COLO668 (cell line): ENCODE measurements around the gene FAM227A.
A peak's percentile ranks its signal among the peaks of the same experiment; 100 is the strongest.
"Not testable (repeated sequence)": the region's sequence is repeated elsewhere in the genome, so short reads cannot be mapped to it uniquely, and the experiment has no call there.

Experiments used
- DNase-seq: peaks from one replicate; lab custom pipeline; 2025; ENCODE audit not compliant: unreplicated experiment; lab: John Stamatoyannopoulos, UW

FAM227A gene

GRCh38 chr22:38612217-38613006 lies 43.8 kb downstream of the FAM227A start:
- DNase-seq = no peak

DNA sequence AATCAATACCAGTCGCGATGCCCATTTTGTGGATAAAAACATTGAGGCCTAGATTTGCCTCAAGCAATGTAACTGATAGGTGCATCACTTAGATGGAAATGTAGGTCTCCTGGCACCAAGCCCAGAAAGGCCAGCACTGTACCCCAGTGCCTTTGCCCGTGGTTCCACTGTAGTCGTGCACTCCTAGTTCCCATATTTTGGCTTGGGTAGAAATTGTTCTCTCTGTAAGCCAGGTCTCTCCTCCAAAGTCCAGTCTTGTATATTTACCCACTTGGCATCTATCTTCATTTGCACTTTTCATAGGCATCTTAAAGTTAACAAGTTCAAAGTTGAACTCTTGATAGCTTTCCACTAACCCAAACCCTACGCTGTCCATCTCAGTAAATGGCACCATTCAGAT lies 44.6 kb downstream of the FAM227A start:
- DNase-seq = no peak

GRCh38 chr22:38610234-38610633 lies 46.0 kb downstream of the FAM227A start:
- DNase-seq = no peak

GRCh38 chr22:38608992-38609750 lies 47.0 kb downstream of the FAM227A start:
- no peak for DNase-seq

DNA sequence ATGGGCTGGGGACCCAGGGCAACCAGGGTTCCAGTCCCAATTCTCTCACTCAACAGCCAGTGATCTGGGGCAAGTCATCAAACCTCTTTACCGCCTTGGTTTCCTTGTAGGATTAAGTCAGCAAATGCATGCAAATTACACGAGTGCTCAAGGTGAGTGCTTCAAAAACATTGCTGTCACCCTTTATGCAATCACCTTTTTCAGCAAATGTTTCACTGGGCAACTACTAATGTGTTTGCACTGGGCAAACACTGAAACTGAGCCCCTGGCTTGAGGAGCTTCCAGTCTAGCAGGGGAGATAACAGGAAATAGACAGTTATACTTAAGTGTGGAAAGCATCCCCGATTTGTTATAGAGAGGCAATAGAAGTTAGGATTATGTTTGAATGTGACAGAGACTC lies 48.5 kb downstream of the FAM227A start:
- no peak for DNase-seq

DNA sequence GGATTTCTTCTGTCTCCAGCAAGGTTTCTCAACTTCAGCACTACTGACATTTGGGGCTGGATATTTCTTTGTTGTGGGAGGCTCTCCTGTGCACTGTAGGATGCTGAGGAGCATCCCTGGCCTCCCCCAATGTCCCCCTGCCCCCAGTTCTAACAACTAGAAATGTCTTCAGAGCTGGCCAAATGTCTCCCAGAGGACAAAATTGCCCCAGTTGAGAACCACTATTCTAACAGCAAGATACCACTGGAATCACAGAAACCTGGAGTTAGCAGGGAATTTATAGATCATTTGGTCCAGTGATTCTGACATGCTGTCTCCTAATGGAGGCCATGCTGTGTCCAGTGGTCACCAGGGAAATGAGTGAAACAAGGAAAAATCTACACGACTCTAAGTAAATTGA lies 54.0 kb downstream of the FAM227A start:
- no peak for DNase-seq

- no peak for DNase-seq
These were observed 54.9 kb downstream of the FAM227A start for GRCh38 chr22:38601221-38601764.

- DNase-seq = no peak
These were observed 56.7 kb downstream of the FAM227A start for GRCh38 chr22:38599466-38599865.

DNA sequence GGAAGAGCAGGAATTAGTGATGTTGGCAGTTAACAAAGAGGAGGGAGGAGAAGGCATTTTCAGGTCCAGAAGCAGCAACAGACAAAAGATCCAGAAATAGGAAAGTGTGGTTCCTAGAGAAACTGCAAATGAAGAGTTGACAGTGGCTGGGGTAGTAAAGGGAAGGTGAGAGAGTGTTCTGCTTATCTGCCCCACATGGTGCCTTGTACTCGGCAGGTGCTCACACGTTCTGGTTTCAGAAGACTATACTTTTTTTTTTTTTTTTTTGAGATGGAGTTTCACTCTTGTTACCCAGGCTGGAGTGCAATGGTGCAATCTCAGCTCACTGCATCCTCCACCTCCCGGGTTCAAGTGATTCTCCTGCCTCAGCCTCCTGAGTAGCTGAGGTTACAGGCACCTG lies 73.3 kb downstream of the FAM227A start:
- DNase-seq = not testable (repeated sequence)

DNA sequence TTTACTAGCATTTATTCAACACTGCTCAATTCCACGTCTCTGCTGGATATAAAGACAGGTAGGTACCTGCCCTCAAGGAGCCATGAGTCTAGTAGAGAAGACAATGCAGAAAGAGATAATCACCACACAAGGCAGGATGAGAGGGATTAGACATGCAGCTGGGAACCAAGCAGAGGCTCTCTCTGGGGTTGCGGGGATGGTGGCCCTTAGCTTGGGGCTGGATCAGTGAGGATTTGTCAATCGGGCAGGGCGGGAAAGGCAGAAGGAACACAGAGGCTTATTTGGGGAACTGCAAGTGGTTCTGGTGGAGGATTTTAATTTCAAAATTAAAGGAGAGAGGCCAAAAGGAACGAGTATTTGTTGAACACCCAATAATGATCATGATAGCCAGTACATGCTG lies 77.7 kb downstream of the FAM227A start:
- no peak for DNase-seq

GRCh38 chr22:38572065-38572464 lies 84.1 kb downstream of the FAM227A start:
- peak; percentile 22 for DNase-seq

GRCh38 chr22:38570779-38571364 lies 85.3 kb downstream of the FAM227A start:
- DNase-seq = peak; percentile 22

DNA sequence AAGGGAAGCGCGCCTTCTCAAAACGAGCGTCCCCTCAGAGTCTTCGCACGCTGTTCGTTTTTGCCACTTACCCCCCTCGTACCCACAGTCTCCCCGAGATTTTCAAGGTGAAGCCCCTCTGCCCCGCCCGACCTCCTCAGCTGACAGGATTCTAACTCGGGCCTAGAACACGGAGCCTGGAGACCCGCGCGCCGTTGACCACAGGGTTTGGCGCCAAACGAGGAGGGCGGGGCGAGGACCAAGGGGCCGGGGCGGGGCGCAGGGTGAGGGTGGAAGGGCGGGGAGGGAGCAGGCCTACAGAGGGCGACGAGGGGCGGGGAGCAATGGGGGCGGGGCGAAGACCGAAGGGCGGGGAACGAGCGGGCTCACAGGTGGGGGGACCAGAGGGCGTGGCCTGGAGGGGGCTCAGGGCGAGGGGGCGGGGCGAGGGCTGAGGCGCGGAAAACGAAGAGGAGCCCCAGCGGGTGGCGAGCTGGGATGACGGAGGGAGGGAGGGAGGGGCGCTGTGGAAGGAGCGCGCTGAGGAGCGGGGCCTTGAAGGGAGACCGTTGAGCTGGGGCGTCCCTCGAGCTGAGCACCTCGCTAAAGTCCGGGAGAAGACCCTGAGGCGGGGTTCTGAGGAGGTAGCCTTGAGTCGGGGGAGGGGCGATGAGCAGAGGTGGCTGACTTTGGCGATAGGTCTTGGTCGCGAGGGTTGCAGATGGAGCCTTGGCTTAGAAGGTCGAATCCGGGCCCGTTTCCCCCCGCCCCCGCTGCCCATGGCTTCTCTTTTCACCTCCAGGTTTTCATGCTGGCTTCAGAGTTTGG lies 86.0 kb downstream of the FAM227A start, which contains the start of gene DMC1:
TSS of gene DMC1 (minus strand) at position 212 of the 807 bp plus-strand sequence. CDS start 1,927 bp downstream, outside the sequence.
- peak; percentile 88 for DNase-seq

DNA sequence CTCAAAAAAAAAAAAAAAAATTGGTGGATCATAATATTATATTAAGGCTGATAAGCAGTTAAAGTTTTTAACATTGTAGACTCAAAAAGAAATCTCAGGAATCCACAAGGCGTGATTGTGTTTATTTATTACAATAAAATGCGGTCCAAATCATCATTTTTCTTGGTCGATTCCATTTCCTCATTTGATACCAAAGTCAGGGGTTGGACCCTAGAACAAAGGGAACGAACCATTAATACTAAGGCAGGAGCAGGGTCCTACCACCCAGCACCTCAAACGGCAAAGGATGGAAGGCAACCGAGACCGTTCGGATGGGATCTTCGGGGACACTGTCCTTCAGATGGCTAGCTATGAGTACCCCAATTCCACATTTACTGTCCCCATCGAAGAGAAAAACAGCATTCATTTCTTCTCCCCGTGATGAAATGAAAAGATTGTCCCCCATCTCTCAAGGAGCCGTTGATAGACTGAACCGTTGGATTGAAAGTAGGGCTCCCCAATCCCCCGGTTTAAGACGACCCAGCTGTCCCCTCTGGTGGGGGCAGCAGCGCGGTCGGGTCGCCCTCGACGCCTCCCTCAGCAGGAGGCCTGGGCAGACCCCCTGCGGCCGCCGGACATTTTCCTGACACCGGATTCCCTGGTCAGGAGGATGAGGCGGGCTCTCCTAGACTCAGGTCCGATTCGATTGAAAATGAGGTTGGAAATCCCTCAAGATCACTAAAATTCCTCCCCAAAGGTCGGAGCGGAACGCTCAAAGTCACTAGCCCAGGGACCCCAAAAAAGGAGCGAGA lies 86.8 kb downstream of the FAM227A start:
- no peak for DNase-seq

GRCh38 chr22:38567531-38568285 lies 88.5 kb downstream of the FAM227A start:
- DNase-seq = no peak

- no peak for DNase-seq
These were observed 89.3 kb downstream of the FAM227A start for GRCh38 chr22:38566726-38567504.

DNA sequence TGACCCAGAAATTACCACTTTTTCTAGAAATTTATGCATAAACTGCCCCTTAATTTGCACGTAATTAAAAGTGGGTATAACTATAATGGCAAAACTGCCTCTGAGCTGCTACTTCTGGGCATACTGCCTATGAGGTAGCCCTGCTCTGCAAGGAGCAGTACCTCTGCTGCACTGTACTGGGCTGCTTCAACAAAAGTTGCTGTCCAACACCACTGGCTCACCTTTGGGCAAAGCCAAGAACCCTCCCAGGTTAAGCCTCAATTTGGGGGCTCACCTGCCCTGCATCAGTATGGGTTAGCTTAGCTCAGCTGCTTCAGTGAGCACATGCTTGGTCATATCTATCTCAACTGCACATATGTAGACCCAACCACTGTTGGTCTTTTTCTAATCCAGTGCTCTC lies 90.8 kb downstream of the FAM227A start:
- no peak for DNase-seq

GRCh38 chr22:38564669-38565068 lies 91.5 kb downstream of the FAM227A start:
- no peak for DNase-seq
